HL-60 (cell line): Measurements from ENCODE around the gene HERC2.
"Not testable (repeated sequence)": the region's sequence is repeated elsewhere in the genome, so short reads cannot be mapped to it uniquely, and the experiment has no call there.

Source experiments
- GABPA ChIP-seq: IDR thresholded peaks from 2 replicates; pipeline ENCODE4 v1.6.1; 2012; ENCODE audit warnings: low read depth
- POLR2AphosphoS5 ChIP-seq: IDR thresholded peaks from 2 replicates; pipeline ENCODE4 v1.6.1; 2012; ENCODE audit warnings: low read depth
- REST ChIP-seq: IDR thresholded peaks from 2 replicates; pipeline ENCODE4 v1.6.1; 2012; ENCODE audit warnings: low read depth; ENCODE audit not compliant: insufficient replicate concordance
- SPI1 ChIP-seq: IDR thresholded peaks from 2 replicates; pipeline ENCODE4 v1.6.1; 2012; ENCODE audit warnings: low read depth, mild to moderate bottlenecking, borderline replicate concordance
- TF ChIP-seq, protein P1 (sequence below): IDR thresholded peaks from one replicate; pipeline ENCODE4 v1.5.1; 2011; ENCODE audit warnings: low read length, control low read depth, inconsistent platforms; ENCODE audit not compliant: insufficient read depth

DNA sequence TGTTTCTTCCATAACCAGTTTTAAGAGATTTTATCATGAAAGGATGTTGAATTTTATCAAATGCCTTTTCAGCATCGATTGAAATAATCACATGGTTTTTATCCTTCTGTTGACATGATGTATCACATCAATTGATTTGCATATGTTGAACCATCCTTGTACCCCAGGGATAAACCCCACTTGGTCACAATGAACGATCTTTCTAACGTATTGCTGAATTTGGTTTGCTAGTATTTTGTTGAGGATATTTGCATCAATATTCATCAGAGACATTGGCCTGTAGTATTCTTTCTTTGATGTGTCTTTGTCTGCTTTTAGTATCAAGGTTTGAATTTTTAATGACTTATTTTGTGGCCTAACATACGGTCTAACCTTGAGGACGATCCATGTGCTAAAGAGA, 13.3 kb downstream of the HERC2 start:
- TF ChIP-seq, protein P1, sequence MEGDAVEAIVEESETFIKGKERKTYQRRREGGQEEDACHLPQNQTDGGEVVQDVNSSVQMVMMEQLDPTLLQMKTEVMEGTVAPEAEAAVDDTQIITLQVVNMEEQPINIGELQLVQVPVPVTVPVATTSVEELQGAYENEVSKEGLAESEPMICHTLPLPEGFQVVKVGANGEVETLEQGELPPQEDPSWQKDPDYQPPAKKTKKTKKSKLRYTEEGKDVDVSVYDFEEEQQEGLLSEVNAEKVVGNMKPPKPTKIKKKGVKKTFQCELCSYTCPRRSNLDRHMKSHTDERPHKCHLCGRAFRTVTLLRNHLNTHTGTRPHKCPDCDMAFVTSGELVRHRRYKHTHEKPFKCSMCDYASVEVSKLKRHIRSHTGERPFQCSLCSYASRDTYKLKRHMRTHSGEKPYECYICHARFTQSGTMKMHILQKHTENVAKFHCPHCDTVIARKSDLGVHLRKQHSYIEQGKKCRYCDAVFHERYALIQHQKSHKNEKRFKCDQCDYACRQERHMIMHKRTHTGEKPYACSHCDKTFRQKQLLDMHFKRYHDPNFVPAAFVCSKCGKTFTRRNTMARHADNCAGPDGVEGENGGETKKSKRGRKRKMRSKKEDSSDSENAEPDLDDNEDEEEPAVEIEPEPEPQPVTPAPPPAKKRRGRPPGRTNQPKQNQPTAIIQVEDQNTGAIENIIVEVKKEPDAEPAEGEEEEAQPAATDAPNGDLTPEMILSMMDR = not testable (repeated sequence)
- not testable (repeated sequence) for TF ChIP-seq REST, POLR2AphosphoS5, SPI1, GABPA
